GM18867 (cell line): ENCODE results near the gene DYNC1LI1.

Experiments used
- ATAC-seq: cut with Tn5 transposase; IDR thresholded peaks from one replicate; pipeline ENCODE4 v1.9.1; 2021; ENCODE audit warnings: mild to moderate bottlenecking, moderate library complexity; ENCODE audit not compliant: unreplicated experiment

DYNC1LI1 gene

DNA sequence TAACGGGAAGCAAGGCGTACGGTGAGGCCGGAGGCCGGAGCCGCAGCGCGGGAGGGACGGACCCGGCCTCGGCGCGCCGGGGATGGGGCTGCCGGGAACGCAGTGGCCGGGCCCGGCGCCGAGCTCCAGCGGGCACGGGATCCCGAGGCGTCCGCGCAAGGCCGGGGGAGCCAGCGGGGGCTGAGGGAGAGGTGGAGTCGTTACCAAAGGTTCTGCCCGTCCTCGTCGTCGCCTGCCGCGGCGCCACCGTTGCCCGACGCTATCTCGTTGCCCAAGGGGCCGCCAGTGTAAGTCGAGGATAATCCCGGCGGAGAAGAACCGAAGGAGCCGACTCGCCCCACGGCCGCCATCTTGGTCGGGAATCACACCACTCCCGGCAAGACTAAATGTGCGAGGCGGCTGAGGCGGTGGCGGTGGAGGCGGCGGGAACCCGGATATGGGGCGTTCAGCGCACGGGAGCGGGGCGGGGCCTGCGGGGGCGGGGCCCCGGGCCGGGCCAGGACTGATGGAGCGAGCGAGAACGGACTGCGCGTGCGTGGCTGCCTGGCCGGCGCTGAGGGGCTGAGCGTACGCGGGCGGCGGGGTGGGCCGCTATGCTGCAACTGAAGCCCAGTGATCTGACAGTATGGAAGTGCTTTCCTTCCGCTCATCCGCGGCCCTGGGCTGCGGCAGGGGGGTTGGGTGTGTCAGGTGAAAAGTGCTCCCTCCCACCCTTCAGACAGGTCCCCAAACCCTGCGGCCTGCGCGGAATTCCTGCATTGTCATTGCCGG, at the start of gene DYNC1LI1:
Gene DYNC1LI1 (minus strand): TSS at position 438 of the 771 bp plus-strand sequence. CDS start 88 bp downstream, at position 350.
- ATAC-seq = peak; percentile 88

DNA sequence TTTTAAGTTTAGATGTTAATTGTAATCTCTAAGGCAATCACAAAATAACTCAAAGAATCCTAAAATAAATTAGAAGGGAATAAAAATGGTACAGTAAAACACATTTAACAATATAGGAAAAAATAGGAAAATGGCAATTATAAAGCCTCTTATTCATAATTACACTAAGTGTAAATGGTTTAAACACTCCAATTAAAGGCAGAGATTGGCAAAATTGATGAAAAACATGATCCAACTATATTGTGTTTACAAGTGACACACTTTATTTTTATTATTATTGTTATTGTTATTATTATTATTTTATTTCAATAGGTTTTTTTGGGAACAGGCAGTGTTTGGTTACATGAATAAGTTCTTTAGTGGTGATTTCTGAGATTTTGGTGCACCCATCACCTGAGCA, 48.7 kb upstream of the DYNC1LI1 start:
- no peak for ATAC-seq

DNA sequence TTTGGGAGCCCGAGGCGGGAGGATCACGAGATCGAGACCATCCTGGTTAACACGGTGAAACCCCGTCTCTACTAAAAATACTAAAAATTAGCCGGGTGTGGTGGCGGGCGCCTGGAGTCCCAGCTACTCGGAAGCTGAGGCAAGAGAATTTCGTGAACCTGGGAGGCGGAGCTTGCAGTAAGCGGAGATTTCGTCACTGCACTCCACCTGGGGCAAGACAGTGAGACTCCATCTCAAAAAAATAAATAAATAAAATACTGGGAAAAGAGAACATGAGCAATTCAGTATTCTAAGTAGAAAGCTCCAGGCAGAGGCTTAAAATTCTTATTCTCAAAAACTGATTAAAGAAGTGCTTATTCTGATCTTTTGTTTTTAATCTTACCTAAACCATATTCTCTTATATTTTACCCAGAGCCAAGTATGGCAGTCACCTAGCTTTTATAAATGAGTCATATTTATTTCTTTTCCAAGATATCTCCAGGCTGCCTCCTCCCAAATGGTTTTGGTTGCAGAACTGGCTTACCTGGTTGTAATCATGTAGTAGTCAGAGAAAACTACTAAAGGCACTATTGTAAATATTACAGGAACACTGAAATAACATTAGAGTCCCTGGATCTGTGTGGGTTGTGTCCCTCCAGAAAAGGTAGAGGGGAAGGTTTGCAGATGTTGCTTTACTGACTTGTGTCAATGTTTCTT, 45.8 kb upstream of the DYNC1LI1 start:
- no peak for ATAC-seq

DNA sequence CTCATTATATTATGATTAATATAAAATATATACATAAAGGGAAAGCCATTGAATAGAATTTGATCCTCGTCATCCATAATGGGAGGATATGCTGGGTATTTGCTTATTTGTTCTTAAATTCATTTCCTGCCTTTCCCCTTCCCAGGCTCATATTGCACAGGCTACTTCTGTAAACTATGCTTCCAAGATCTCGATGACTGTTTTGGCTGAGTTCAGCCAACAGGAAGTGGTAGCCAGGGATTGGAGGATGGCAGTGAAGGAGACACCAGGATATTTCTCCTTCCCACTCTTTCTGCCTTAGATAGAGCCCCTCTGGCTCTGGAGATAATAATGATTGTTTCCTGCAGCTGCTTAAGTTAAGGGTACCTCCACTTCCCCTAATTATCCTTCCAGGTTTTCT, 44.3 kb upstream of the DYNC1LI1 start:
- ATAC-seq = no peak

DNA sequence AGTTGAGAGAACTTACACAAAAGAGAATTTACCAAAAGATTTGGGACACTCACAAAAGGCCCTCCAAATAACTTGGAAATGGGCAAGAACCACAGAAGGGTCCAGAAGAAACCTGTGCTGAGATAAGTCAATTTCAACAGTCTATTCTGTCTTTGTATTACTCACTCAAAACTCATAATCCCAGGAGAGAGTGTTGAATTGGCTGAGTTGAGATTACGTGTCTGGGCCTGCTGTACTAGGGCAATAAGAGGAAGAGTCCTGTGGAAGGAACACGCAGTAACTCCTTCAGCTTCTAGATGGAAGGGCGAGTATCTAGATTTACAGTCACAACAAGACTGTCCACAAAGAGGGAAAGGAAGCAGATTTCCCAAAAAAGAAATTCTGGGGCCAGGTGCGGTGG, 42.5 kb upstream of the DYNC1LI1 start:
- ATAC-seq = no peak

DNA sequence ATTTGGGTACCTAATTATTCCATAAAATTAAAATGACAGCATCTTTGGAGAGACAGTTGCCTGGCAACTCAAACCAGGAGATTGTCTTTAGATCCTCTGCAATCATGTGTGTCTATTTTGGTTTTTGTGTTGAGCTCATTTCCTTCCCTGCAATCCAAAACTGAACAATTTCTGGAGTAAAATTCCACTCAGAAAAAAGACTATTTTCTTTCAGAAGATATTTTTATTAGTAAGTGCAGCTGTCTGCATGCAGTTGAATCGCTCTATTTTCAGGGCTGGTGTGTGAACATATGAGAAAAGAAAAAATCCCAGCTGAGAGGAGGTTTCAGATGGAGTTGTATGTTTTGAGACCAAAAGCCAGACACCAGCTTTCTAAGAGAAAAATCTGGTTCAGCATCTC, 41.9 kb upstream of the DYNC1LI1 start:
- no peak for ATAC-seq

DNA sequence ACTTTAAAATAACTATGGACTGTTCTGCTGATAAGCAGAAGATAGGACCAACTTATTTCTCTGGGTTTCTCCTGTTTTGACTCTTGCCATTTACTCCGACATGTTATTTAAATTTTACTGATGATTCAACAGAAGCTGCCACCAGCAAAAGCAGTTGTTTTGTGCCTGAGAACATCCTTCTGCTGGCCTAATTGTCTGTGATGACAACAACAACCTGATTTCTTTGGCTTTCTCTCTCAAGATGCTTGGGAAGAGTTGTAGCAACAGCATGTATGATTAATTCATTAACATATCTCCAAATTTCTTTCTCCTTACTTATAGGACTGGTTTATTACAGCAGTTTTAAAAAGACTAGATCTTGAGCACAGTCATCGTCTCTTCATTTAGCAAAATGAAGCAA, 36.9 kb upstream of the DYNC1LI1 start:
- ATAC-seq = no peak

DNA sequence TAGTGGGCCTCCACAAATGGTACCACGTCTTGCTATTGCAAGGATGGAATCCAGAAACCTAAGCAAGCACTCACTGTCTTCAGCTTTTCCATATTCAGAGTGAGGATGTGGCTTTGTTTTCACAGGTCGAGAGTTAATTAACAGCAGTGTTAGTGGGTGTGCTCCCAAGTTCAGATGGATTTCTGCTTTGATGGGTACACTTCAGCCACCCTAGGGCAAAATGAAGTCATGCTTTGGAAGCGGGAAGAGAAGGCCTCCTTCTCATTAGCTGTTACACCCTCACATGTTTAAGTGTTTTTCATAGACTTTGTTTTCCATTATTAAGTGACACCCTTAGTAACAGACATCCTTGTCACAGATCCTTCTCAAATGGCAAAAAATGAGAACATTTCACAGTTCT, 36.3 kb upstream of the DYNC1LI1 start:
- no peak for ATAC-seq

DNA sequence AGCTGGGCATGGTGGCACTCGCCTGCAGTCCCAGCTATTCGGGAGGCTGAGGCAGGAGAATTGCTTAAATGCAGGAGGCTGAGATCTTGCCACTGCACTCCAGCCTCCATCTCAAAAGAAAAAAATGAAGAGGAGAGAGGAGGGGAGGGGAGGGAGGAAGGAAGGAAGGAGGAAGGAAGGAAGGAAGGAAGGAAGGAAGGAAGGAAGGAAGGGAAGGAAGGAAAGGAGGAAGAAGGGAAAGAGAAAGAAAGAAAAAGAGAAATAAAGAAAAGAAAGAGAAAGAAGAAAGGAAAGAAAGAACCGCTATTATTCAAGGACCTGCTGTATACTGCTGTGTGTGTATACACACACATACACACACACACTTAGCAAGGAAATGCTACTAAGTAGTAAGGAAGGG, 35.6 kb upstream of the DYNC1LI1 start:
- no peak for ATAC-seq

DNA sequence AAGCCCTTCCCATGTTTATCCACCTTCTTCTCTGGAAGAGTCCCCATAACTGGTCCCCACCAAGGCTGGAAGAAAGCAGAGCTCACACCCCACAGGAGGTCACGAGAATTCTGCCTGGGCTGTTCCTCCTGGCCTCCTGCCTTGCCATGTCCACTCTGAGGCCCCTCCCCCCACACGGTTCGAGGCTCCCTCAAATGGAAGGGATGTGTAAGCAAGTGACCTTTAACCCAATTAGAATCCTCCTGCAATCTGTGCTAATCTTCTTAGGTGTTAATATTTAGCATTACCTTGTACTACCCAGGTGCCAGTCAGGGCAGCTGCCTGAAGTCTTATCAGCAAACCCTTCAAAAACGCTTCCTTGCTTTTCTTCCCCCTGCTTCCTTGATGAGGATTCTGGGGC, 32.4 kb upstream of the DYNC1LI1 start:
- no peak for ATAC-seq

DNA sequence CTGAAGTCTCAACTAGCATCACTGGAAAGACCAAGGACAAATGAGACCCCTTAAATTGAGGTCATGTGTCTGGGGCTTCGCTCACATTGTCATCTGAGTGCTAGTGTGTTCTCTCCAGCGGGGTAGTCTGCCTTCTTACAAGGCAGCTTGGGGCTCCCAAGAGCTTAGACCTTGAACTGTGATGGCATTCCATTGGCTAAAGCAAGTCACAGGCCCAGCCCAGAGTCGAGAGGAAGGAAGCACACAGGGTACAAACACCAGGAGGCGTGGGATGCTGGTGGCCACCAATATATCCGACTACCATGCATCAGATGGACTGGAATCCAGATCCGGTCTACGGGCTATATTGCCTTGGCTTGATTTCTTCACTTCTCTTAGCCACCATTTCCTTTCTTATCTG, 31.5 kb upstream of the DYNC1LI1 start:
- ATAC-seq = no peak

DNA sequence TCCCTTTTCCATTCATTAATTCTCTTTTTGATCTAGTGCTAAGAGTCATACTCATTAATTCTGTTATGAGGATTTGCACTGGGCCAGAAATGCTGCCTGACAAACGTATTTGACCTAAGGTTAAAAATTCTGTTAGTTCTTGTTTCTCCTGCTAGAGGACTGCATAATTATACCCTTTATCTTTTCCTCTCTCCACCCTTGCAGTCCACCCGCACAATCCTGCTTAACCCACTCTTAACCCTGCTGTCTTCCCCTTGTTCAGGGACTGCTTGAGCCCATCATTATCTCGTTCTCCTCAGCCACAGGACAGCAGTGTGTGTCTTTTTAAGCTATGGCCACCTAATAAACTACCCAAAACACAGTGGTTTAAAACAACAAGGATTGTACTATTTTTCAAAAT, 31.1 kb upstream of the DYNC1LI1 start:
- ATAC-seq = no peak

DNA sequence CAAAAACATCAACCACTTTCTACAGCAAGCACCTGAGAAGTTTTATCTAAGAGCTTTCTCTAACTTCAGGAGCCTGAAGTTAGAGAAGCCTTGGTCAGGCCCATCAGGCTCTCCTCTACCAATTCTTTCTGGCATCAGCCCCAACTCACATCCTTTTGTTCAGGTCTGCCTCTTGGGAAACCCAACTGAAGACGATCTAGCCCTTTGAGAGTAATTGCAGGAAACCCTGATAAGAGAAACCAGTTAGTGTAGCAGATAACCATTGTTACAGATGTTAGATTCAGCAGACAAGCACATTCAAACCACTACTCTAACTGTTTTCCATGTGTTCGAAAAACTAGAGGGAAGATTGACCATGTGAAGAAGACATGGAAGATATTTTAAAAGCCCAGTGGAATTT, 27.0 kb upstream of the DYNC1LI1 start:
- ATAC-seq = no peak

DNA sequence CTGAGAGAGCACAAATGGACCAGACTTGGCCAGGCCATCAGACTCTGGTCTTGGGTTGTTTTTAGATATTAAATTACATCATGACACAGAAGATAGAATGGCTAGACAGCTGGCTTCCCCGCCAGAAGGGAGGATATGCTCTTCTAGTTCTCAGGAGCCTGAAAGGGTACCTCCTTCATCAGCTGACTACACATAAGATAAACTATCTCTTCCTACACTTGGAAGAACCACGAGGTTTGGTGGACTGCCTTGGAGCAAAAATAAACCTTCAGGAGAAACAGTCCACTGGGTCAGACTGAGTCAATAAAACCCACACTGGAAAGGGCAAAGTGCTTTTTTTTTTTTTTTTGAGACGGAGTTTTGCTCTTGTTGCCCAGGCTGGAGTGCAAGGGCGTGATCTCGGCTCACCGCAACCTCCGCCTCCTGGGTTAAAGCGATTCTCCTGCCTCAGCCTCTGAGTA, 26.3 kb upstream of the DYNC1LI1 start:
- no peak for ATAC-seq

DNA sequence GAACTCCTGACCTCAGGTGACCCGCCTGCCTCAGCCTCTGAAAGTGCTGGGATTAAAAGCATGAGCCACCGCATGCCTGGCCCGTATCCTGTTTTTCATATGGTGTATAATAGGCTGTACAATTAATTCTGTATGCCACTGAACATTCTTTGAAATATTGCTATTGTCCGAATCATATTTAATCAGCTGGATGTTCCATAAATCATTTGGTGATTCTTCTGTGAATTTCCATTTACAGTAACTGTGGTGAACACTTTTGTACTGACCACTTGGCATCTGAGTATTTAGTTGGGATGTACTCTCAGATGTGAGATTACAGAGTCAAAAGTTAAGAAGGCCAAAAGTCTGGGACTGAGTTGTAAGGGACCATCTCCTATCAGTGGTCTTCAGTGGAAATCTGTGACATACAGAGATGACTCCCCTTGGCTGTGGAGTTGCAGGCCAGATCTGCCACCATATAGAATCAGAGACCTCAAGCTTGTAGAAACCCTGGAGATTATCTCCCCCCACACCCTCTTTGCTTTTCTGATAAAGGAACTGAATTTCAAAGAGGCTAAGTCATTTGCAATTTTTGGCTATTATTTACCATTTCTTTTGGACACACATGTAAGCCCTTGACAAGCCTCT, 25.7 kb upstream of the DYNC1LI1 start:
- no peak for ATAC-seq

DNA sequence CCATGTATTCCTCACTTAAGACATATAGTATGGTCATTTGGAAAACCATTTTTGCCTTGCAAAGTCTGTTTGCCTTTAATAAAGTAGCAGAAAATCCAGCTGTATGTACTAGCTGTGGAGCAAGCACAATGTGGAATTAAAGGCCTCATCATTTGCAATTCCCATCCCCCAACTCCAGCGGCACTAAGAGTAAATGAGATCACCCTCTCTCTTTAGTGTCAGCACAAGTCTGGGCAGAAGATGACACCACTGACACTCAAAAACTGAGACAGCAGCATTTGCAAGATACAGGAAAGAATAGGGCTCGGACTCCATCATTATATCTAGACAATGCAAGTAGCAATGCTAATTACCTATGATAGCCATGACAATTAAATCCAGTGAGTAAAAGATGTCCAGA, 24.7 kb upstream of the DYNC1LI1 start:
- no peak for ATAC-seq

DNA sequence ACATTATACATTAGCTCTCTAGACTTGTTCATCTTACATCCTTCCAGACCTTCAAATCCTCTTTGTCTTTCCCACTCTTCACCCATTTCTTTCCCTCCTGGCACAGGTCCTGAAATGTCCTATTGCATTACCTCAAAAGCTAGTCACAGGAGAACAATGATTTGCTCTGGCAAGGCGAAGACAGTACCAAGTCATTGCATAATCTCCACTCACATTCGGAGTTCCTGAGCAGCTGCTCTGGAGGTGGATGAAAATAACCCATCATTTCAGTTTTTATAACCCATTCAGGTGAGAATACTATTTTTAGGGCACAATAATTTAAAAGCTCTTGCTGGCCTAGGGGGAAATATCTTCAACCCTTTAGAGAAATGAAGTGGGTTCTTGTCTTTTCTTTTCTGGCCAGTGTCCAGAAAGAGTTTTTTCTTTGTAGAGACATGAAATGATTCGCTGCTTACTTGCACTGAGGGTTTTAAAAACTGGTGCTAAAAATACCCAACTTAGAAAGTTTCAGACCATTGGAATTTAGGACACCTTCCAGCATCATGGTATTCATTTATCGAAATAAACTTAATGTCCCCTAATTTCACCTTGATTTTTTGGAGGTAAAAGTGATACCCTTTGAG, 23.4 kb upstream of the DYNC1LI1 start:
- no peak for ATAC-seq

DNA sequence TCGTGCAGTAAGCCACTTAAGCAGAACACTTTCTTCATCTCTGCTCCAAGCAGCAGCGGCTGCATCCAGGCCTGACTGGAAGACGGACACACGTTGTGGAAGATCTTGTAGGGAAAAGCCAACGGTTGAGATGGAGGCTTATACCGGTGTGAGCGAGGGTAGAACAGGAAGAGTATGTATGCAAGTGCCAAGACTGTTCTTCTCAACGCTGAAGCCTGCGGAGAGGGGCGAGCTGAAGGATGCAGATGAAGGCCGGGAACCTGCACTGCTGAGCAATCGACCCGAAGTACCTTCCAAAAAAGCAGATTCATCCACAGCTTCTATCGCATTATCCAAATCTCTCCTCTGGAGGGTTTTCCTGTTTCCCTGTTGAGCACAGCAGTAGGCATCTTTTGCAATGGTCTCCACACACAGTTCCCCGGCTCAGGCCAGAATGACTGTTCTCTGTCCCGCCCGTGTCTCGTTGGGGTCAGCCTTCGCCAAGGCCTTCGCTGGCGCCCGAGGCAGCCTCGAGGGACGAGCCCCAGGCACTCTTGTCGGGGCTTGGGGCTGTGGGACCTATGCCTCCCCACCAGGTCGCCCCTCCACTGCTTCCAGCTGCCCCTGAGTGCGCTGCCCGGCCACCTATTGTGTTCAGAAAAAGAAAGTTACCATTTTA, 22.2 kb upstream of the DYNC1LI1 start:
- ATAC-seq = no peak

DNA sequence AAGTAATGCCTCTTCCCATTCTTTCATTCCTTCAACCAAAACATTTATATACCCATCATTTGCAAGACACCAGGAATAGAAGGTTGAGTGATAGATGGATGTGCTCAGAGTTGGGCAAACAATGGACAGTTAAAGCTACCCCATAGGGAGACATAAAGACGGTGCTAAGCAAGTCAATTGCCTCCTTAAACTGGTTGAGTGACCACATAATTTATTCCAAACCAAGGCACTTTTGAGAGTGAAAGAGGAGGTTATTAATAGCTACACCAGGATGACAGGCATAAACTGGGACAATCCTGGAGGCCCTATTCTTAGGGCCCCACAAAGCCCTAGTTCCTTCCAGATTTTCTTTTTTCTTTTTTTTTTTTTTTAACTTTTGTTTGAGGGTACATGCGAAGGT, 21.4 kb upstream of the DYNC1LI1 start:
- ATAC-seq = no peak

DNA sequence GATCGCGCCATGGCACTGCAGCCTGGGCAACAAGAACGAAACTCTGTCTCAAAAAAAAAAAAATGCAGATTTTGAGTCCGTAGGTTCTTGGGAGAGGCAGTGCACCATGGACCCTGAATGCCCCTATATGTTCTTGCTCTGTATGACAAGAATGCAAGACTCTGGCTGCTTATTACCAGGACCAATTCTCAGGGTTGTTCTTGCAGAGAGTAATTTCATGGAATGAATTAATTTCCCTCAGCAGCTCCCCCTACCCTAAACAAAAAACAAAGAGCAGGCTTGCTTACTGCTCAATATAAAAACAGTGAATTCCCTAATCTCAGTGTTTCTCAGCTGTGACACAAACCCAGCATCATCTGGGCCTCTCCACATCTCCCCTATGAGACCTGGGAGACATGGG, 20.5 kb upstream of the DYNC1LI1 start:
- ATAC-seq = no peak

DNA sequence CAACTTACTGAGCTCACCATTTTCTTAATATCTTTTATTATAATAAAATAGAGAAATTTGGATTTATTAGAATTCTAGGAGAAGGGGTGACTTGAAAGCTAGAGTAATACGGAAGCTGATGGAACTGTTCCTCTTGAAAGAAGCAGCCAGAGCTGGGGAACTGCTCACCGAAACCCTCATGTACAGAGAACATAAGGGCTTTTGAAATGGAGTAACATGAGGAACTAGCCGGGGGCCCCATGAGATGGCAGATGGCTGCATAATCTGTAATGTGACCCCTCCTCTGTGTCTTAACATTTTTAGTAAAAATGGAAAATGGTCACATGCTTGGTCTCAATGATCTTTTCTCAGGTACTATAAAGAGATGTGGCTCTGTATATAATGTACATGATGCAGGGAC, 15.7 kb upstream of the DYNC1LI1 start:
- no peak for ATAC-seq
